SK-N-MC (cell line): ENCODE results near the gene ABRAXAS1.

ENCODE experiments used
- EZH2 ChIP-seq: fragments of 200-600 bp; sonication (generic); IDR thresholded peaks from one replicate; pipeline ENCODE4 v1.6.1; 2017; ENCODE audit warnings: antibody characterized with exemption
- POLR2AphosphoS5 ChIP-seq: IDR thresholded peaks from 2 replicates; pipeline ENCODE4 v1.6.1; 2012; ENCODE audit warnings: mild to moderate bottlenecking, low read depth, low read length, borderline replicate concordance

GRCh38 chr4:83431200-83431599, 53.7 kb downstream of the ABRAXAS1 start:
- TF ChIP-seq POLR2AphosphoS5 (no peak), EZH2 (no peak)
